ACC112 (cell line): ENCODE results near the gene SLC38A11.

Experiments used
- H2AFZ ChIP-seq: fragments of 200-600 bp; sonication (generic); one replicate; pipeline ENCODE4 v1.6.0; 2017; ENCODE audit warnings: antibody characterized with exemption, low read length; ENCODE audit not compliant: unreplicated experiment
- H3K27ac ChIP-seq: fragments of 200-600 bp; sonication (generic); 2 replicates; pipeline ENCODE4 v1.5.1; 2014; ENCODE audit warnings: low read depth, mild to moderate bottlenecking, antibody characterized with exemption, low read length, moderate library complexity
- H3K27me3 ChIP-seq: fragments of 200-600 bp; sonication (generic); 2 replicates; pipeline ENCODE4 v1.6.1; 2014; ENCODE audit warnings: mild to moderate bottlenecking, antibody characterized with exemption, low read length, moderate library complexity, mixed read lengths; ENCODE audit not compliant: insufficient read depth
- H3K36me3 ChIP-seq: fragments of 200-600 bp; sonication (generic); 2 replicates; pipeline ENCODE4 v1.6.1; 2016; ENCODE audit warnings: mild to moderate bottlenecking, antibody characterized with exemption, low read length, moderate library complexity, mixed read lengths; ENCODE audit not compliant: insufficient read depth
- H3K4me1 ChIP-seq: fragments of 200-600 bp; sonication (generic); one replicate; pipeline ENCODE4 v1.6.1; 2016; ENCODE audit warnings: low read length, mixed read lengths; ENCODE audit not compliant: insufficient read depth, unreplicated experiment, control insufficient read depth
- H3K4me3 ChIP-seq: fragments of 200-600 bp; sonication (generic); 2 replicates; pipeline ENCODE4 v1.5.1; 2014; ENCODE audit warnings: mild to moderate bottlenecking, low read depth, low read length
- H3K79me2 ChIP-seq: fragments of 200-600 bp; sonication (generic); one replicate; pipeline ENCODE4 v1.6.0; 2016; ENCODE audit warnings: low read length; ENCODE audit not compliant: control insufficient read depth, unreplicated experiment, insufficient read depth

Gene SLC38A11

DNA sequence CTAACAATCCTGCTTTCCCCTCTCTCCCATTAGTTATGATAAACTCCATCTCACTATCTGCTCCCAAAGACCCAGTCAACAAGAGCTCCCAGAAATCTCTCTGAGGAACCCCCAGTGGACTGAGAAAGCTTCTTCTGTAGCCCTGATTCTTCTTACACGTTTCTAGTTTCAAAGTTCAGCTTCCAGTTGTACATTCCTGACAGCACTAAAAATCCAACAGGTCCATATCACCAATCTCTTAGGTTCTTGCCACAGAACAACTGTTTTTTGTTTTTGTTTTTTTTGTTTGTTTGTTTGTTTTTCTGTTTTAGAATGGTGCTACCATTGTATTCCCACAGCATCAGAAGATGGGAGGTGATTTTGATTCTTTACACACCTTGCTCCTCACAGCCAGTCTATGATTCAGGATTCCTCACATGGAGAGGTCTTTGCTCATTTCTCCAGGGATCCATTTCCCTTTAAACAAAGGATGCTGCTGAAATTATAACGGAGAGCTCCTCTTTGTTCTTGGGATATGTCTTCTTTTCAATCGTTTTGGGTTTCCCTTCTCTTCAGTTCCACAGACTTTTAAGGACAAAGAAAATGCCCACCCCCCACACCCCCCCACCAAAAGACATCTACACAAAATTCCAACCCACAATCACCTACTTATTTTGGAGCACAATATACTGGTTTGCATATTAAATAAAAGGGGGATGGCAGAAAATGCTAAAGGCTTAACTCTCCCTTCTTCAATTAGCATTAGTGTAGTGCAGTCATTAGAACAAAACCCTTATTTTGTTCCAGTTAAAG is 57.7 kb downstream of the SLC38A11 start:
- H3K27ac ChIP-seq = peak overlapping the region; percentile 82
- H3K36me3 ChIP-seq = 0 out of 2 replicates have a peak, but pooled peaks cover 3% of the 10 kb centered on the region
- H3K79me2 ChIP-seq = no peaks in the 10 kb centered on the region
- H2AFZ ChIP-seq = peak overlapping the region; percentile 73
- H3K4me1 ChIP-seq = peaks cover 38% of the 10 kb centered on the region
- H3K27me3 ChIP-seq = no peaks in the 10 kb centered on the region
- no peak overlapping the region for H3K4me3 ChIP-seq

DNA sequence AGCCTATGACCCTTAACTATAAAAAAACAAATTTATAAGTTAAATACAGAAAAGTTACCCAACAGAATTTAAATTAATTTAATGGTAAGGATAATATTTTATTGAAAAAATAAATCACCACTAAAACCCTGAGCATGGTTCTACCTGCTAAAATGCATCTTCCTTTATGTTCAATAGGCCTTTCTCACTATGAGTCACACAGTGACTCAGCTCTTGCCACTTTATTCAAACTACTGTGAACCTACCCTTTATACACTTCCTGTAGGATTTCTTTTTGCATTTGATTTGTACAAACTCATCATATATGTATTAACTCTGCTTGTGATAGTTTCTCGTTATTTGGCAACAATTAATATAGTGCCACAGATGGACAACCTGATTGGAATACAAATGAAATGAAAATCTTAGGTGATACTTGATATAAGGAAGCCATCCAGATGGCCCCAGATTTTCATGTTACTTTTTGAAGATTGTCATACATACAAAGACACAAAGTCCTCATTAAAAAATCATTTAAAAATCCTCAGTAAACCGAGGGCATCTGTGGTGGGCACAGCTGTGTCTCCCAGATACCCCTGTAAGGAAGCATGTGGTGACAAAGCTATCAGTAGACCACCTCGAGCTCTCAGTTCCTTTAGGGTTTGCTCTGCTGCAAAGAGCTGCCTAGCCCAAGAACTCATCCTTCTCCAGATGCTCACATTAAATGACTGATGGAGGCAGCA is 58.5 kb downstream of the SLC38A11 start:
- Histone ChIP-seq H3K79me2 (no peaks in the 10 kb centered on the region), H3K4me3 (no peak overlapping the region), H3K36me3 (0 out of 2 replicates have a peak, but pooled peaks cover 3% of the 10 kb centered on the region), H3K27ac (peak overlapping the region; percentile 82), H3K27me3 (no peaks in the 10 kb centered on the region), H2AFZ (peak overlapping the region; percentile 73), H3K4me1 (peaks cover 37% of the 10 kb centered on the region)

DNA sequence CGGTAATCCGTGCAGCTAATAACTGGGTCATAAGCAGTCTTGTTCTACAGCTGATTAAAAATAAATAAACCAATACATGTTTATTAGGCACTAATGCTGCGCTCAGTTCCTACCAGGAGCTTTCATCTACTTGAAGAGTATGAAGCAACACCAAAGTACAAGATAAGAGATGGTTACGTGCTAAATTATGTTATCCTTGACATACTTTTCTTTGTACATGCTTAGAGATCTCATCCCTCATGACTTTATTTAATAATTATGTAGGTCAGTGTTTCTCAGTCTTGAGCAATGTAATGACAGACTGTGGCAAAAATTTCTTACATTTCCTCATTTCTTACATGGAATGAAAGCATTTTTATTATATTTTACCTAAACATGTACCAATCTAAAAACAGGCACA is 59.1 kb downstream of the SLC38A11 start:
- no peaks in the 10 kb centered on the region for H3K27me3 ChIP-seq
- peak overlapping the region; percentile 82 for H3K27ac ChIP-seq
- no peak overlapping the region for H3K4me3 ChIP-seq
- 0 out of 2 replicates have a peak, but pooled peaks cover 2% of the 10 kb centered on the region for H3K36me3 ChIP-seq
- peaks cover 37% of the 10 kb centered on the region for H3K4me1 ChIP-seq
- peak overlapping the region; percentile 28 for H2AFZ ChIP-seq
- no peaks in the 10 kb centered on the region for H3K79me2 ChIP-seq

DNA sequence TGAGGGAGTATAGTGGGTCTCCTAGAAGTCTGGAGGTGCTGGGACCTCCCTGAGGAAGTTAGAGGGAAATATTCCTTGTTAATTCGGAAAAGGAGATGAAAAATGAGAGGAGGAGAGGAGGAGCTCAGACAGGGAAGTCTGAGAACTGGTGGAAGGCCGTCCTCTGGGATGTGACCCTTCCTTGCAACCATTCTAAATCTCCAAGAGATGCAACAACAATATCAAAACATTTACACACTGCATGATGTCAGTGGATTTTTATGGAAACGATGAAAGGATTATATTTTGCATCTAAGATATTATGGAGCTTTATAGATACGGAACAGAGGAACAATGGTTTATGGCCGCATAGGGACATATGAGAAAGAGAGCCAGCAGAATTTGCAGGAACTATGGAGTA is 63.9 kb downstream of the SLC38A11 start:
- peaks cover 11% of the 10 kb centered on the region for H3K4me1 ChIP-seq
- no peaks in the 10 kb centered on the region for H3K36me3 ChIP-seq
- H3K79me2 ChIP-seq = no peaks in the 10 kb centered on the region
- no peak overlapping the region for H2AFZ ChIP-seq
- H3K27me3 ChIP-seq = no peaks in the 10 kb centered on the region
- H3K27ac ChIP-seq = no peak overlapping the region
- H3K4me3 ChIP-seq = no peak overlapping the region

DNA sequence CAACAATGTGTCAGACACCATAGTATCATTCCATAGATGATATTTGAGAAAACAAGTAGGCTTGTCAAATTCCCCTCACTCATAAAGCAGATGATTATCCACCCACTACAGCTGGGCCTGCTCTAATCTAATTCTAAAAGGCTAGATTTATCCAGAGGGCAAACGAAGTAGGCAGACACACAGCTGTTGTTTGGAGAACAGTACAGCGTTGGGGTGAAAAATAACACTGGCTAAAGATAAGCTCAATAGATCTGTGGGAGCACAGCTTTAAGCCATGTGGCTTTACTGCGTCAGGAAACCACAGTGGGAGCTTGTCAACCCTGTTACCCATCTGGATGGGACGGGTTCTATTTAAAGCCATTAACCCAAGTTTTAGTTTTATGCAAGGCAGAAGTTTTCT is 64.8 kb downstream of the SLC38A11 start:
- no peak overlapping the region for H2AFZ ChIP-seq

DNA sequence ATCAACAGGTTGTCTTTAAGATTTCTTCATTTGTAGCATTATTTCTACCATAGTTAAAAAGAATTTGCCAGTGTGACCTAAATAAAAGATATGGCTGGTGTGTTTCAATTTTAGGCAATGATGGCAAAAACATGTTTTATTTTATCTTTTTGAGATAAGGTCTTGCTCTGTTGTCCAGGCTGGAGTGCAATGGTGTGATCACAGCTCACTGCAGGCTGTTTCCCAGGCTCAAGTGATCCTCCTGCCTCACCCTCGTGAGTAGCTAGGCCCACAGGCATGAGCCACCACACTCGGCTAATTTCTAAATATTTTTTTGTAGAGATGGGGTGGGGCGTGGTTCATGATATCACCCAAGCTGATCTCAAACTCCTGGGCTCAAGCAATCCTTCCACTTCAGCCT is 66.7 kb downstream of the SLC38A11 start:
- H3K79me2 ChIP-seq = no peaks in the 10 kb centered on the region
- H3K27ac ChIP-seq = no peak overlapping the region
- H2AFZ ChIP-seq = no peak overlapping the region
- no peaks in the 10 kb centered on the region for H3K4me1 ChIP-seq
- no peaks in the 10 kb centered on the region for H3K27me3 ChIP-seq
- H3K4me3 ChIP-seq = no peak overlapping the region
- H3K36me3 ChIP-seq = no peaks in the 10 kb centered on the region

More for the DNA sequence above, 64.8 kb downstream of the SLC38A11 start:
- no peaks in the 10 kb centered on the region for H3K36me3 ChIP-seq
- peaks cover 2% of the 10 kb centered on the region for H3K4me1 ChIP-seq
- no peaks in the 10 kb centered on the region for H3K27me3 ChIP-seq
- H3K4me3 ChIP-seq = no peak overlapping the region
- no peak overlapping the region for H3K27ac ChIP-seq
- no peaks in the 10 kb centered on the region for H3K79me2 ChIP-seq

DNA sequence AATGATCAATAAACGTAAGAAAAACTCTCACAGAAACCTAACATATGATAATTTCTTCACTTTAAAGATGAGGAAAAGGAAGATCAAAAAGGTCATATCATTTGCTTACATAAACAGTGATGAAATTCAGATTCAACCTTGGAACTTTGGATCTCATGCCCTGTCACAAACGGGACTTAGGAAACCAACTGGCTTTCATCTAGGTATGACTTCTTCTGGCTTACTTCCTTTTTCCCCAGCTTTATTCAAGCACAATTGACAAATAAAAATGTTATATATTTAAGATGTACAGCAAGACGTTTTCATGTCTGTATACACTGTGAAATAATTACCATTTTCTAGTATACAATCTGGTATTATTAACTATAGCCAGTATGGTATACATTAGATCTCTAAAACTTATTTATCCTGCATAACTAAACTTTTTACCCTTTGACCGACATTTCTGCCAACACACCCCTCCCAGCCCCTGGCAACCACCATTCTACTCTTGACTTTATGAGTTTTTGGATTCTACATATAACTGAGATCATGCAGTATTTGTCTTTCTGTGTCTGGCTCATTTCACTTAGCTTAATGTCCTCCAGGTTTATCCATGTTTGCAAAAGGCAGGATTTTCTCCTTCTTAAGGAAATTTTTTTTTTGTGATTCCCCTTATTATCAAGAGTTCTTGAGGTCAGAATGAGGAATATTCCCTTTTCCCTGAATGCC is 67.7 kb downstream of the SLC38A11 start:
- Histone ChIP-seq H3K4me3 (no peak overlapping the region), H2AFZ (no peak overlapping the region), H3K27ac (no peak overlapping the region), H3K36me3 (no peaks in the 10 kb centered on the region), H3K27me3 (no peaks in the 10 kb centered on the region), H3K4me1 (no peaks in the 10 kb centered on the region), H3K79me2 (no peaks in the 10 kb centered on the region)

DNA sequence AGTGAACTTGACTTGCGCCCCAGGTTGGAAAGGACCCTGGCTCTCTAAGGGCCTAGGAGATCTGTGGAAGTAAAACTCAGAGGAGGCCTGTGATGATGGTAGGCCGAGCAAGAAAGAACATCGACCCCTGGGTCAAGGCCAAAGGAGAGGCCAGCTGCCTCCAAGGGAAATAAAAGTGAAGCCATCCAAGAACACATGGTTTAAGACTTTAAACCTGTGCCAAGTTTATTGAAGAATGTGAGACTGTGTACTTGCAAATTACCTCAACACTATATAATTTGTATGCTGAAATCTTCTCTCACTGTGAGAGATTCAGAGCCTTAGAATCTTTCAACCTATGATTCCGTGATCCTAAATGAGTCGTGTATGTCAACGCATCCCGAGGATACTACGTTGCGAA is 73.0 kb downstream of the SLC38A11 start:
- Histone ChIP-seq H3K4me1 (no peaks in the 10 kb centered on the region), H3K4me3 (no peak overlapping the region), H3K27ac (no peak overlapping the region), H2AFZ (no peak overlapping the region), H3K36me3 (no peaks in the 10 kb centered on the region), H3K27me3 (no peaks in the 10 kb centered on the region), H3K79me2 (no peaks in the 10 kb centered on the region)

DNA sequence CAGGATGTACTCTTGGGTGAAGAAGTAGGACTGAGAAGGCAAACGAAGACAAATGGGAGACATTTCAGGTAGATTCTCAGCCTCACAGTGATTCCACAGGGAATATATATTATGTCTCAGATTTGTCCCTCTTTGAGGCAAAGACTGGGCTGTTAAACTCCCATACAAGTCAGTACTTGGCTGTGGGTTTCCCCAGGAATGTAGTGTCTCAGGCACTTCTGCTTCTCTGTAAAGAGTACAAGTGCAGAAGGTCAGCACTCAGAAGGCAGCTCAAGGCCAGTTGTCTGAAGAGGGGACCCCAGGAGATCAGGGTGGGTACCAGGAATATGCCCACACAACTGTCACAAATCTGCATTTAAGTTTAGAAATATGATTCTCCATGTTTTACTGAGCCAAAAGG is 73.8 kb downstream of the SLC38A11 start:
- H3K27ac ChIP-seq = no peak overlapping the region
- H3K27me3 ChIP-seq = no peaks in the 10 kb centered on the region
- H3K4me3 ChIP-seq = no peak overlapping the region
- H3K36me3 ChIP-seq = no peaks in the 10 kb centered on the region
- H2AFZ ChIP-seq = peak overlapping the region; percentile 12
- no peaks in the 10 kb centered on the region for H3K4me1 ChIP-seq
- H3K79me2 ChIP-seq = no peaks in the 10 kb centered on the region

DNA sequence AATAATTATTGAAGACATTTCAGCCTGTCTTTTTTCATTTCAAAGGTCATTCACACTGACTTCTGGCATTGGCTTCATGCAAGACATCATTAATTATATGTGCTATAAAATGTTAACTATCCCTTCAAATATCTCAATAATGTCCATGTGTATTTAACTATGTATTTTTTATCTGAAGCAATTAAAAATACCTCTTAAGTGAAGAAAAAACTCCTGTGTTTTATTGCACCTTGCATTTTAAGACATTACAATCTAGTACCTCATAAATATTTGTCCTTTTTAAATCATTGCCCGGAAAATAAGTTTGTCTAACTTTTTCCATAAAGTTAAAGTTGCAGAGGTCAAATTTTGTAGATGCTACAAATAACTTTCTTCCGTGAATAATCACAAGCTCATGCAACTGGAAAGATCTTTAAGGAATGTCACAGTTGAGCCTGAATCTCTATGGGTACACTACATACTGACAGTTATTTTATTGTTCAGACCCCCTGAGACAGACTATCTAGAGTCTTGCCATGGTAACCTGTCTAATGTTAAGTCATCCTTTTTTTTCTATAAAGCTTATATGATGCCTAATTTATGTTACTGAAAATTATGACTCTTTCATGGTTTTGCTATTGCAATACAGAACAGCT is 75.3 kb downstream of the SLC38A11 start:
- Histone ChIP-seq H3K4me3 (no peak overlapping the region), H3K27me3 (no peaks in the 10 kb centered on the region), H2AFZ (no peak overlapping the region), H3K4me1 (no peaks in the 10 kb centered on the region), H3K27ac (no peak overlapping the region), H3K36me3 (no peaks in the 10 kb centered on the region), H3K79me2 (no peaks in the 10 kb centered on the region)
